GM19328 (cell line): ENCODE data around the gene SLC4A8.
"Not testable (repeated sequence)": the region's sequence is repeated elsewhere in the genome, so short reads cannot be mapped to it uniquely, and the experiment has no call there.

Experiments
- ATAC-seq: cut with Tn5 transposase; IDR thresholded peaks from one replicate; pipeline ENCODE4 v1.9.1; 2021; ENCODE audit warnings: mild to moderate bottlenecking, moderate library complexity; ENCODE audit not compliant: unreplicated experiment

SLC4A8 gene

DNA sequence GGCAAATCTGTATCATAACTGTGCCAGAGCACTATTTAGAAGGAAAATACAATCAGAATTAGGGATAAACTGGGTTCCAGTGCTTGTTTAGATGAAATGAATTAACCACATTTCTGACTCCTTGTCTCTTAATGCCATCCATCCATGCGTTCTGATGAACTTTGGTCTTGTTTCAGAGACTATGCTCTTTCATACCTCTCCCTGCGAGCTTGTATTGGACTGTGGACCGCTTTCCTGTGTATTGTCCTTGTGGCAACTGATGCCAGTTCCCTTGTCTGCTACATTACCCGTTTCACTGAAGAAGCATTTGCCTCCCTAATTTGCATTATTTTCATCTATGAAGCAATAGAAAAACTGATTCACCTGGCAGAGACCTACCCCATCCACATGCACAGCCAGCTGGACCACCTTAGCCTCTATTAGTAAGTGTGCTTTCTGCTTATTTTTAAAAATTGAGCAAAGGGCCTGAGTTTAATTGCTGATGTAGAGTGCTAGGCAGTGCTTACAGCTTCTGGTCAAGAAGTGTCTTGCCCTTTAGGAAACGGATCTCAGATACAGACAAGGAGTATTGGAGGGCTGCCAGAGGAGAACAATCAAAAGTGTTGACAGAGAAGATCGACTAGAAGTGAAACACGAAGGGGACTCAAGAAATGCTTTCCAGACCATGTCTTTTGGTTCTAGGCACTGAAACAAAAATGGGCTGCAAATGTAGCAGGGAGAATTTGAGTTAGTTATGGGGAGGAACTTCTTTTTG, 46.7 kb downstream of the SLC4A8 start:
- no peak for ATAC-seq

DNA sequence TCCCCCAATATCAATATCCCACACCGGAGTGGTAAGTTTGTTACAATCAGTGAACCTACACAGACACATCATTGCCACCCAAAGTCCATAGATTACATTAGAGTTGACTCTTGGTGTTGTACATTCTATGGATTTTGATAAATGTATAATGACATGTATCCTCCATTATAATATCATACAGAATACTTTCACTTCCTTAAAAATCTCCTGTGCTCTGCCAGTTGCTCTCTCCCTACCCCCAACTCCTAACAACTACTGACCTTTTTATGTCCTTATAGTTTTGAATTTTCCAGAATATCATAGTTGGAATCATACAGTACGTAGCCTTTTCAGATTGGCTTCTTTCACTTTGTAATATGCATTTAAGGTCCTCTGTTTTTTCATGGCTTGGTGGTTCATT, 48.4 kb downstream of the SLC4A8 start:
- no peak for ATAC-seq

DNA sequence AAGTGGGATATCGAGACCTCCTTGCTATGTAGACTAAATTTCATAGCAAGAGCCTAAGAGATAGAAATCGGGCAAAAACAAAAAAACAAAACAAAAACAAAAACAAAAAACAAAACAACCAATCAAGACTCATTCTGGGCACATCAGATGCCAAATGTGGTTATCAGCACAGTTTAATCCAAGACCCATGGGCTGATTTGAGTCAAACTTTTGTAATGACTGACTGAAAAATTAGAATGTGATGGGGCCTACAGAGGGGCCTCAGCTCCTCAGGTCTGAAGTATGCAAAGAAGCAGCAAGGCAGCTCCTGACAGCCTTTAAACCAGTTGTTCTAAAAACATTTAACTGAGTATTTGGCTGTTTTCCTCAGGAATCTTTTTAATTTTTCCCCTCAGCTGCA, 49.3 kb downstream of the SLC4A8 start:
- no peak for ATAC-seq

DNA sequence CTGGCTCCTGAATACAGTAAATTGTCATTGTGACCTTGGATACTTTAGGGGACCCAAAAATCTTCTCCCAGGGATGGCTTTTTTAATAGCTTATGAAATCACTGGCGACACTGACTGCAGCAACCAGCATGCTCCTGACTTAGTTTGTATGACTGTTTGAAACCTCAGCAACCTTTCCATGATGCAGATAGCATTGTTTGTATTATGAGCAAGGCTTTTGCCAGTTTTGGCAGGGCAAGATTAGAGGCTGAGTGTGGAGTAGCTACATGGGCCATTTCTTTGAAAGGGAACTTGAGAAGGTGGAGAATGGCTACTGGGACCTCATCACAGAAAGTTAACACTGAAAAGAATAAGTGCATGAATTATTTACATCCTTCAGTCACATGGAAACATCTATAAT, 50.9 kb downstream of the SLC4A8 start:
- no peak for ATAC-seq

DNA sequence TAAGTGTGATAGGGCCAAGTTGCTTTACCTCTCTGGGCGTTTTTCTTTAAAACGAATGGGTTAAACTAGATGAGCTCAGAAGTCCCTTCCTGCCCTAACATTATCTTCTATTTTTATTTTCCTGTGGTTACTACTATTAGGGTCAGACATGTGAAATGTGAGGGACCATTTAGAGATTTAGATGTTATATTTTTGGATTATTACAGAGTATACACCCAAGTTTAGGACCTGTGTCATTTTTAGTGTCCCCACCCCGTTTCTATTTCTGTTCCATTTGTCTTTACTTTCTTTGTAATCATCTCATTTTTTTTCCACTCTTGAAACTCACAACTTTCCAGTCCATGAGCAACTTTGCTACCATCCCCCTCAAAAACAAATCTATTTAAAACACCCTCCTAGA, 56.3 kb downstream of the SLC4A8 start:
- ATAC-seq = no peak

DNA sequence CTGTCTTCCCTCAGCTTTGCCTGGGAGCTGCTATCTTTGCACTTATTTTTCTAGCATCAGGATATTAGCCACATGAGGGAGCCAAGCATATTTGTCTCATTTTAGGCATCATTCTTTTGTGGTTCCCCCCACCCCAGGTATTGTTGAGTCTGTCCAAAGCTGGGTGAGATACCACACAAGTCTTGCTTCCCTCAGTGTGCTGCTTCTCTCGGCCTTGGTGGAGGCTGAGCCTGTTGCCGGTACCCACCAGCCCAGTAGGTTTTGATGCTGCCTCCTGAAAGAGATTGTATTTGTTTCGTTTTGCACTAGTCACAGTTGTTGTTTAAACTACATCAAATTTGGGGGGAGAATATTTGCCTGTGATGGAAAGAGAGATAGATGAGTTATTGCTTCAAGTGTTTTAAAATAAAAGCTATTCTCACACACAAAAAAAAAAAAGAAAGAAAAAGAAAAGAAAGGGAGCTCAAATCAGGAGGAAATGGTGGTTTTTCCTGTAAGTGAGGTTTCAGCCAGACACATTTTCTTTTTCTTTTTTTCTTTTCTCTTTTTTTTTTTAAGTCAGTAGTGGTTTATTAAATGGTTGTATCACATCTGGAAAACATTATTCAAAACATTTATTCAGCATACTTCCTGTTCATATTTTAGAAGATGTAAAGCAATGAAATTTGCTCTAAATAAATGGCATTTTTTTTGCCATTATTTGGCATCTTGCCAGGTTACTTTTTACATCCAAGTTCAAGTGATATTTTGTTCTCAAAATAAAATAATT, 58.5 kb downstream of the SLC4A8 start:
- ATAC-seq = no peak

DNA sequence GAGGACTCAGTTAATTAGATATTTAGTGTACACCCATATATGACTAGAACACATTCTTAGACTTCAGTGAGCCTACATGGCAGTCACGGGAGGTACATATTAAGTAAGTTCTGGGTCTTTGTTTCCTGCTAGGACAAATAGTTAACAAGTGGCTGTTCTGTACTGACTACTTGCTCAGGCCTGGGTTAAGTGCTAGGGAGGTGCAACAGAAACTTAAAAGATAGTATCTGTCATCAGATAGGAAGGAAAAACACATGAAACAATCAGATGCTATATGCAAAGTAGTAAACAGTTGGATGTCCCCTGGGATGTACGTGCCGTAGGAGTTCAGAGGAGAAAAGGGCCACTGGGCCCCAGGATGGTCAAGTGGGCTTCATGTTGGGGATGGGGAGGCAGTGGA, 59.5 kb downstream of the SLC4A8 start:
- no peak for ATAC-seq

DNA sequence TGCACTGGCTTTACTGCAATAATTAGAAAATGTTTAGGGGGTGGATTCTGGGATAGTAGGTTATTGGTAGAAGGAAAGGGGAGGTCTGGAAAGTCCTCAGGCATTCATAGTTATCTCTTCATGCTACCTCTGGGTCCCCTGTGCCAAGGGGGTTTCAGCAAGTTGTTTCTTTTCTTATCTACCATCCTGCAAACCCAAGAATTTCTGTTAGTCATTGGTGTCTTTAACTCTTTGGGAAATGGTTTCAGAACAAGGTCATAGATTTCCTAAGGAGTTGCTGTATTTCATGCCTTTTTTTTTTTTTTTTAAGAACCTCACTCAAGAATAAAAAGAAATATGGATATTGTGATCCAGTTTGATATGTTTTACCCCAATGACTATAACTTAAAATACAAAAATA, 63.6 kb downstream of the SLC4A8 start:
- ATAC-seq = no peak

DNA sequence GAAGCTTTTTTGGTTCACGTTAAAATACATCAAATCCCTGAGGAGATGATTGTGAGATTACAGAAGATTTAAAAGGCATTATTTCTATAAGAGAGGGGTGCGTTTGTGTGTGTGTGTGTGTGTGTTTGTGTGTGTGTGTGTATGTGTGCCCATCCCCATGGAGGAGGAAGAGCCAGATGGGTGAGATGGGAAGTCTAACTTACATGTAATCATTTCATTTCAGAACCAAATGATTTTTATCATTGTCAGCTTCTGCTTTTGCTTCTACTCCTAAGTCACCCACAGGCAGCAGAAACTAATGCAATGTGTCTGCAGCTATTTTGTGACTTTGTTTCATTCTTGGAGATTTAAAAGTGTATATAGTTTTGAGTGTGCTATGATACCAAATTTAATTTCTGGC, 68.7 kb downstream of the SLC4A8 start:
- ATAC-seq = no peak

DNA sequence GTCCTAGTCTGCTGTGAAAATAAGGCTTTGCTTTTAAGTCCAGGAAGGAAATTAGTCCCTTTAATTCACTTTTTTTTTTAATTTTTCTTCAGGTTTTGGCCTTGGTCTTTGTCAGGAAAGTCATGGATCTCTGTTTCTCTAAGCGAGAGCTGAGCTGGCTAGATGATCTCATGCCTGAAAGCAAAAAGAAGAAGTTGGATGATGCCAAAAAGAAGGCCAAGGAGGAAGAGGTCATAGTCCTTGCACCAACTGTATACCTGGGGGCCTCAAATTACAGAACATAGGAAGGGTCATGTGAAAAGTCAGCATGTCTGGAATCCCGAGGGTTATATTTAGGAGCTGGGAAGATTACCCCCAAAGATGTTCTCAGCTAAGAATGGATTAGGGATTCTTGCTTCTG, 72.3 kb downstream of the SLC4A8 start:
- no peak for ATAC-seq

DNA sequence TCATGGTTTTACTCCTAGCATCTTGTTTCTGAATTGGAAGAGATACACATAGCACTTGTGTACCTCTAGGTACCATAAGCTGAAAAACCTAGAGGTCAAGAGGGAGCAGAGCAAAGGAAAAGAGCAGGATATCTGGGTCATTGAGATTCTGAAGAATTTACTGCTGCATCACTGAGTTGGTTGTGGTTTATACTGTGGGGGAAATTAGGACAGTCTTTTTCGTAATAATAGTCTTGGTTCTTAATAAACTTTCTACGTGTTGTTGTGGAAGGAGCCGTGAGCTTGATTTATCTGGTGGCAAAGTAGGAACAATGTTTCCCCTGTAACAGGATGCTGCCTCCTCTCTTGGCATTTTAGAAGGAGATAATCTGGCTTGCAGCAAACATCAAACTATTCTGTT, 80.2 kb downstream of the SLC4A8 start:
- ATAC-seq = no peak

DNA sequence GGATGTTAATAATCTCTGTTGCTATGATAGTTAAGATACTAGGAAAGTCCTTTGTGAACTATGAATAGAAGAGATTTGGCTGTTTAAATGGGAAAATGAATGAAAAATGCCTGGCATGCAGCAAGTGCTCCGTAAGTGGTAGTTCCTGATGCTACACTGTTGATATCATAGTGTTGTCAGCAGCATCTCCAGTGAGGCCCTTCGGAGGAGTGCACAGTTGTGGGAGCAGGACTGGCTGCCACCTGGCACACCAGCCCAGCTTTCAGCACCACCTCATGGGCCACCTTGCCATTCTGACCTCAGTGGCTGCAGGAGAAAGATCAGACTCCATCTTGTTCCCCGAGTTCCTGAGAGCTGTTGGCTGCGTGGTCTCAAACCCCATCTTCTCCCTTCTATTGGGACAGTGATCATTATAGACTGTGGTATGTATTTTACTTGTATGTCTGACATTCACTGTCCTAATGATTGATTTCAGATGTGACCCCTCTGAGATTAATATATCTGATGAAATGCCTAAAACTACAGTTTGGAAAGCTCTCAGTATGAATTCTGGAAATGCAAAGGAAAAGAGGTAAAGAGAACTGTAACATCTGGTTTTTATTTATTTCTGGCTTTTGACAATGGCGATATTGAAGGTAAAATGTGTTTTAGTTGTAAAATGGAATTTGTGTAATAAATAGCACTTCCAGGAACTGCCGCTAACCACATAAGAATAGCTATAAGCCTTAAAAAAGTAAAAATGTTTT, 80.9 kb downstream of the SLC4A8 start:
- ATAC-seq = no peak

DNA sequence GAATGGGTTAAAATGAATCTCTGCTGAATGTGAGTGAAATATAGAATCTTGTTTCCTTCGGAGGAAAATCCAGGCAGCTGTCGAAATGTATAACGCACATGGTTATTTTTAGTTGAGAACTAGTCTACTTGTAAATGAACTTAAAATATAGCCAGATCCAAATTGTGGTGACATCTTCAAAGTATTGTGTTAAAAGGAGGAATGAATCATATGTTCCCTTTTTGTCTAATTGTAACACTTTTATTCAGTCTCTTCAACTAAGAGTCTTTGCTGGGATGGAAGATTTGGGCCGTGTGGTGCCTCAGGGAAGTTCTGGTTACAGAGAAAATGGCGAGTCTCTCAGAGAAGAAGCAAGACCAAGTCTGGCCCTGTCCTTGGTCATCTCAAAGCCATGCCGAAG, 82.5 kb downstream of the SLC4A8 start:
- ATAC-seq = no peak

DNA sequence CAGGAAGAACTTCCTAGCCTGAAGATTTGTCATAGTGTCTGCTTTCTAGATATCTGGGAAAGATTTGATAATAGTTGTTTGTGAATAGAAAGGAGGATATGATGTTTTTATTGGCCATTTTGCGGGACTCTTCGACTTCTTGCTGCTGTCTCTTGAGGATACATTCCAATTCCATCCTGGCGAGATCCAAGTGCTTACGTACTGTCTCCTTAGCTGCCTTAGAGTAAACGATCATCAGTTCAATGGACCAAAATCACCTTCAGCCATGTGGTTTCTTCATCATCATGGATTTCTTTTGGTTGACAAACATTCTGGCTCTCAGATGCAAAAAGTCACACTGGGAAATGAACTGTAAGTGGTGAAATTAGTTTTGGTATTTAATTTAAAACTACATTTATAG, 83.7 kb downstream of the SLC4A8 start:
- no peak for ATAC-seq

DNA sequence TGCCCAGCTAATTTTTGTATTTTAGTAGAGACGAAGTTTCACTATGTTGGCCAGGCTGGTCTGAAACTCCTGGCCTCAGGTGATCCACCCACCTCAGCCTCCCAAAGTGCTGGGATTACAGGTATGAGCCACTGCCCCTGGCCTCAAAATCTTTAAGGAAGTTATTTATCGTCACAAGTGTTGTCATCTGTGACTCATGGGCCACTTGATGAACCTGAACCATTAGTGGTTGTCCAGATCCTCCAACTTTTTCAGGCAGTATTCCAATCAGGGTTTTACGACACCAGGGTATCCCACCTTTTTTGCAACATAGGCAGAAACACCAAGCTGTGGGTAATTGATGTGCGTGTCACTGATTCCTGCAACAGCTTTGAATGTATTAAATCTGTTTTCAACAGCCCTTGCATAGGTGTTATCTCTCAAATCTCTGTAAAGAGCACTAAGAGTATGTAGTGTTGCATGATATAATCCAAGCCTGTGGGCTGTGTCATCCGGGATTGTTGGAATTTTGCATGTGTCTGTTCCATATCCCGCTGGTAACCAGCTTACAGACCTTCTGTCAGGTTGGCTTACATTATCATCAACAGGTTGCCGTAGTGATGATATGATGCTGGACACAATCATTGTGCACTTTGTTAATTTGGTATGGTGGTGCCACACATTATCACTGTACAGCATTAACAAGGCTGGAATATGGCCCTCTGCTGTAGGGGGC, 87.1 kb downstream of the SLC4A8 start:
- no peak for ATAC-seq

DNA sequence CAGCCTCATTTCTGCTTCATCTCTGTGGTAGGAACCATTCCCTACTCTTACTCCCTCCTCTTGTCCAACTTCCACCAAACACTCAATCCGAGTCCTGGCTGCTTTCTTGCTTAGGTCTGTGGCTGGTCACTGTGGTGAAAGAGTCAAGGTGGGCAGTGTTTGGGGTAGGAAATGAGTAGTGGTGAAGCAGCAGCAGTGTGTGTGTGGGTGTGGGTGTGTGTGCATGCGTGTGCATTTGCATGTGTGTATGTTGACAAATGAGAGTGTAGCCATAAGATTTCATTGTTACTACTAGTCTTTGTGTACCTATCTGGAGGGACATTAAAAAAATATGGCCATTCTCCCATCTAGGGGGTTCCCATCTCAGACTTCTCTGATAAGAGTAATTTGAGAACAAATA, 87.8 kb downstream of the SLC4A8 start:
- no peak for ATAC-seq

DNA sequence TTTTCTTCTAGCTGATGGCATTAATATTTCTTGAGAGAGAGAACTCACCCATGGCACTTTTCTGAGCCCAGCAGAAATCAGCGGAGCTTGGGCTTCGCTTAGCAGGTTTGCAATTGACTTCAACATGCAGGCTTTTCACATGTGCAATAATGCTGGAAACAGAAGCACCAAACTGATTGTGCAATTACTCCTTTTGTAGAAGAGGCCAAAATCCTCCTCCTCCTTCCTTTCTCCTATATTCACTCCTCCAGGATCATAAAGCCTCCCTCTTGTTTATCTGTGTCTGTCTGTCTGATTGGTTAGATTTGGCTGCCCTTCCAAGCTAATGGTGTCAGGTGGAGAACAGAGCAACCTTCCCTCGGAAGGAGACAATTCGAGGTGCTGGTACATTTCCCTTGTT, 90.4 kb downstream of the SLC4A8 start:
- ATAC-seq = not testable (repeated sequence)

DNA sequence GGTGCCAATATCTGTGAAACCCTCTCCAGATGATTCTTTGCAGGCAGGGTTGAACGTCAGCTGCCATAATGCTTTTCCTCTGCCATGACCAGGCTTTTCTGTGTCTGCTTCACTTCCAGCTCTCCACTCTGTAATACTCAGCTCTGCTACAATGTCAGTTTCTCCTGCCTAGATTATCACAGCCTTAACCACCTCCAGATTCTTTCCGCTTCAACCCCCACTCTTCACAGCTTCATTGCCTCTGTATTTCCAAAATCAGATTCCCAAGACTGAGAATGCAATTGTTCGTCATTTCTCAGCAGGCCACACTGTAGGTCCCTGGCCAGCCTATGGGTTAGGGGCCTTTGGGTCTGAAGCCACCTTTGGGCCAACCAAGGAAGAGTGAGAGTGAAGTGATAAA, 92.7 kb downstream of the SLC4A8 start:
- ATAC-seq = no peak

DNA sequence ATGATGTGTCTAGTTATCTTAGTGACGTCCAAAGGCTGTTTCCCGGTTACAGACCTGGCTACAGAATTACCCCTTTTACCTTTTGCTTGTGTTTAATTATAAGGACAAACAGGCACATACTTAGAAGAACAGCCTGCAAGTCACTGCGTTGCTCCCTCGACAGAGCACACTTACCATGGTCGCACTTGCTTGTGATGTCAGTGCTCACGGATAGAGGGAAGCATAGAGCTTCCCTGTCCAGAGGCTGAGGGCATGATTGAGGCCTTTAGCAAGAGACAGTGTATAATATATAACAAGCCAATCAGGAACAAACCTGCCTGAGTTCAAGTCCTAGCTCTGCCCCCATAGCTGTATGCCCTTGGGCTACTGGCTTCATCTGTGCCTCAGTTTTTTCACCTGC, 93.2 kb downstream of the SLC4A8 start:
- no peak for ATAC-seq

DNA sequence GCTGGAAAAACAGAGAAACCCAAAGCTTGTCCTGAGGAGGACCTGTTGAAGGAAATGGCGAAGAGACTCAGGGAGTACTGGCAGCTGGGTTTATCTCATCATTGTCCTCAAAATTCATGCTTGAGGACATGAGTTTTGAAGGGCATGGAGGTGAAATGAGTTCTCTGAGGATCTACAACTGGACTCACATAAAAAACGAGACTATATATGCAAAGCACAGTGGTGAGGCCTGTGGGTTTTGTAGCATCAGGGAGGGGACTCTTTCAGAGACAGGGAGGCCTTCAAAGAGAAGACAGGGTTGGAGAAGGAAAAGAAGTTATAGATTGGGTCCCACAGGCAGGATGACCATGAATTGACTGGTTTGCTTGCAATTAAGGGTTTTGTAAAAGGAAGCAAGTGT, 95.1 kb downstream of the SLC4A8 start:
- ATAC-seq = no peak

DNA sequence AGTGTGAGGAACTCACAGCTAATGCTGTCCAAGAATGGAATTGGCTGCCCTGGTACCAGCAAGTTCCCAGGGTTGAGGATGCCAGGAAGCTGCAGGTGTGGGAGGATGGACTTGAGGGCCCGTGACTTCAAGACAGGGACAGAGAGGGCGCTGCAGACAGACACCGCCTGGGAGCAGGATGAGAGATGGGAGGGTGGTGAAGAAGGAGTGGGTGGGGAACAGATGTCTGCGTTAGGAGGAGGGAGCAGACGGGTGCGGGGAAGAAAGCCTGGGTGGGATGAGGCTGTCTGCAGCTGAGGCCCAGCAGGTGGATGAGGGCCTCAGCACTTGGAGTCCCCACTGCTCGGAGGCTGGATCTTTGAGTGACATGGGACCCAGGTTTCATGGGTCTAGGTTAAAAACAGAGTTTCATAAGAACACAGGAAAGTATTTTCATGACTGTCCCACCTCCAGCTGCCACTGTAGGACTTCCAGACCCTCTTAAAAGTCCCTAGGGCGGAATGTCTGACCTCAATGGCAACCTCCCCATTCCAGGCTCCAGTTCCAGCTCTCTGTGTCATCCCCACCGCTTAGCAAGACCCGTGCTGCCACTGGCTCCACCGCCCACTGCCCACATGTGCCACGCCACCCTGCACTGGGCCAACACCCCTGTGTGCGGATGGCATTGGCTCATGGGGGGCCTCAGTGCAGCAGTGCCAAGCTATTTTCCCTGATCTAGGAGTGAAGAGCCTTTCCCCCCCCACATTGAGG, 96.1 kb downstream of the SLC4A8 start:
- ATAC-seq = no peak
